Neural progenitor cell (in vitro differentiated cells): Measurements from ENCODE around the gene ZDHHC14. TPM values are rescaled to one million over a fixed set of nuclear protein-coding genes. Genes with fewer than 3 reads are reported as not detected.

Experiments used
- DNase-seq: peaks from one replicate; pipeline ENCODE4 v3.0.0-alpha.2; 2016; ENCODE audit warnings: low spot score
- H2AFZ ChIP-seq: fragments of 200-600 bp; sonication (generic); replicated peaks from 2 replicates; pipeline ENCODE4 v1.6.1; 2016; ENCODE audit warnings: antibody characterized with exemption
- H3F3A ChIP-seq: fragments of 200-600 bp; sonication (generic); 2 replicates; pipeline ENCODE4 v1.6.1; 2016; ENCODE audit warnings: antibody characterized with exemption, low read depth
- H3K27ac ChIP-seq: fragments of 200-600 bp; sonication (generic); 2 replicates; pipeline ENCODE4 v1.5.1; 2016; ENCODE audit warnings: mild to moderate bottlenecking
- H3K27me3 ChIP-seq: fragments of 200-600 bp; sonication (generic); 2 replicates; pipeline ENCODE4 v1.6.1; 2016; ENCODE audit warnings: mild to moderate bottlenecking, moderate library complexity
- H3K36me3 ChIP-seq: fragments of 200-600 bp; sonication (generic); 2 replicates; pipeline ENCODE4 v1.5.1; 2016
- H3K4me1 ChIP-seq: fragments of 200-600 bp; sonication (generic); 2 replicates; pipeline ENCODE4 v1.6.1; 2016; ENCODE audit warnings: mixed run types
- H3K4me2 ChIP-seq: fragments of 200-600 bp; sonication (generic); 2 replicates; pipeline ENCODE4 v1.6.1; 2016
- H3K4me3 ChIP-seq: fragments of 200-600 bp; sonication (generic); 2 replicates; pipeline ENCODE4 v1.5.1; 2016
- H3K79me2 ChIP-seq: fragments of 200-600 bp; sonication (generic); 2 replicates; pipeline ENCODE4 v1.6.1; 2016; ENCODE audit warnings: low read depth
- H3K9ac ChIP-seq: fragments of 200-600 bp; sonication (generic); 2 replicates; pipeline ENCODE4 v1.6.1; 2016
- H3K9me3 ChIP-seq: fragments of 200-600 bp; sonication (generic); 2 replicates; pipeline ENCODE4 v1.5.1; 2016; ENCODE audit warnings: low read depth
- H4K20me1 ChIP-seq: fragments of 200-600 bp; sonication (generic); 2 replicates; pipeline ENCODE4 v1.6.1; 2016; ENCODE audit warnings: low read depth
- H3K27ac Mint-ChIP-seq: 3 replicates; pipeline ENCODE4 v1.8.0; 2021; ENCODE audit warnings: mixed read lengths
- H3K27me3 Mint-ChIP-seq: 2 replicates; pipeline ENCODE4 v1.8.0; 2022; ENCODE audit warnings: low read depth, mild to moderate bottlenecking, inconsistent platforms, moderate library complexity, mixed read lengths; ENCODE audit not compliant: insufficient read depth
- H3K36me3 Mint-ChIP-seq: 3 replicates; pipeline ENCODE4 v1.8.0; 2021; ENCODE audit warnings: mixed read lengths
- H3K4me1 Mint-ChIP-seq: 3 replicates; pipeline ENCODE4 v1.8.0; 2021; ENCODE audit warnings: mixed read lengths
- H3K4me3 Mint-ChIP-seq: 3 replicates; pipeline ENCODE4 v1.8.0; 2021; ENCODE audit warnings: mild to moderate bottlenecking, moderate library complexity, mixed read lengths
- H3K9me3 Mint-ChIP-seq: 3 replicates; pipeline ENCODE4 v1.8.0; 2020; ENCODE audit warnings: mixed read lengths
- CTCF ChIP-seq: fragments of 200-600 bp; sonication (generic); IDR thresholded peaks from 2 replicates; pipeline ENCODE4 v1.5.1; 2017; ENCODE audit warnings: antibody characterized with exemption, mild to moderate bottlenecking
- EZH2 ChIP-seq: fragments of 200-600 bp; sonication (generic); IDR thresholded peaks from 2 replicates; pipeline ENCODE4 v1.6.1; 2017; ENCODE audit warnings: antibody characterized with exemption, mild to moderate bottlenecking, moderate library complexity
- EZH2phosphoT487 ChIP-seq: fragments of 200-600 bp; sonication (generic); IDR thresholded peaks from 2 replicates; pipeline ENCODE4 v1.6.1; 2017; ENCODE audit warnings: antibody characterized with exemption
- total RNA-seq: library from RNA; depleted of rRNA; stranded (reverse); fragments of >200 nt; gene quantifications from 2 replicates; pipeline ENCODE4 v1.2.3, GENCODE V29; 2015; ENCODE audit warnings: low replicate concordance

Gene ZDHHC14
- total RNA-seq, 1 donor from 2014 or later, result 14.5 TPM

GRCh38 chr6:157651731-157652490 is 270.9 kb downstream of the ZDHHC14 start:
- no peak for TF ChIP-seq EZH2phosphoT487
- TF ChIP-seq EZH2, result no peak
- no peak for TF ChIP-seq CTCF
- peaks cover 14% of the 10 kb centered on the region for H3K4me1 ChIP-seq
- Mint-ChIP-seq H3K4me1 (peaks cover 17% of the 10 kb centered on the region), H3K4me3 (no peak overlapping the region), H3K27me3 (no peaks in the 10 kb centered on the region), H3K9me3 (no peaks in the 10 kb centered on the region), H3K27ac (no peak overlapping the region), H3K36me3 (peaks cover 3% of the 10 kb centered on the region)
- no peak overlapping the region for H3K4me2 ChIP-seq
- H3K36me3 ChIP-seq, result no peaks in the 10 kb centered on the region
- no peak overlapping the region for H3K9ac ChIP-seq
- no peaks in the 10 kb centered on the region for H4K20me1 ChIP-seq
- no peaks in the 10 kb centered on the region for H3K79me2 ChIP-seq
- H3K27me3 ChIP-seq, result no peaks in the 10 kb centered on the region
- H3K9me3 ChIP-seq, result no peaks in the 10 kb centered on the region
- DNase-seq, result no peak
- no peak overlapping the region for H3K4me3 ChIP-seq
- H3K27ac ChIP-seq, result no peak overlapping the region
- H2AFZ ChIP-seq, result no peak overlapping the region
- no peaks in the 10 kb centered on the region for H3F3A ChIP-seq

- Histone ChIP-seq H3K79me2 (no peaks in the 10 kb centered on the region), H3K27me3 (no peaks in the 10 kb centered on the region), H3K27ac (no peak overlapping the region), H3K9ac (no peak overlapping the region), H3K4me1 (peaks cover 10% of the 10 kb centered on the region), H2AFZ (no peak overlapping the region), H3K4me2 (no peak overlapping the region), H3F3A (no peaks in the 10 kb centered on the region), H4K20me1 (no peaks in the 10 kb centered on the region), H3K9me3 (no peaks in the 10 kb centered on the region), H3K36me3 (no peaks in the 10 kb centered on the region), H3K4me3 (no peak overlapping the region)
- Mint-ChIP-seq H3K27me3 (no peaks in the 10 kb centered on the region), H3K27ac (no peak overlapping the region), H3K4me1 (peaks cover 9% of the 10 kb centered on the region), H3K36me3 (peaks cover 3% of the 10 kb centered on the region), H3K9me3 (no peaks in the 10 kb centered on the region), H3K4me3 (no peak overlapping the region)
- no peak for DNase-seq
- TF ChIP-seq EZH2 (no peak), EZH2phosphoT487 (no peak), CTCF (no peak)
Measured at GRCh38 chr6:157652601-157653363, 271.8 kb downstream of the ZDHHC14 start.

- Mint-ChIP-seq H3K4me1 (peaks cover 9% of the 10 kb centered on the region), H3K36me3 (peaks cover 3% of the 10 kb centered on the region), H3K9me3 (no peaks in the 10 kb centered on the region), H3K27me3 (no peaks in the 10 kb centered on the region), H3K4me3 (no peak overlapping the region), H3K27ac (no peak overlapping the region)
- Histone ChIP-seq H3K27ac (no peak overlapping the region), H3K79me2 (no peaks in the 10 kb centered on the region), H3K4me1 (peaks cover 6% of the 10 kb centered on the region), H3K9me3 (no peaks in the 10 kb centered on the region), H3K4me3 (no peak overlapping the region), H2AFZ (no peak overlapping the region), H3K27me3 (no peaks in the 10 kb centered on the region), H3K36me3 (no peaks in the 10 kb centered on the region), H3K9ac (no peak overlapping the region), H3K4me2 (no peak overlapping the region), H3F3A (no peaks in the 10 kb centered on the region), H4K20me1 (no peaks in the 10 kb centered on the region)
- TF ChIP-seq EZH2, result no peak
- TF ChIP-seq EZH2phosphoT487, result no peak
- no peak for TF ChIP-seq CTCF
- DNase-seq, result no peak
Measured at GRCh38 chr6:157653521-157653920, 272.5 kb downstream of the ZDHHC14 start.
